ENCODE results near the gene CHRNA5.

The CHRNA5 gene

GRCh38 chr15:78640527-78641101 lies 75.3 kb downstream of the CHRNA5 start:
- DNase-seq (ENCODE audit: low spot score) = no peak

GRCh38 chr15:78641102-78641748 lies 75.9 kb downstream of the CHRNA5 start, which contains the start of gene CHRNB4:
Gene CHRNB4, minus strand, starts transcription at chr15:78641210. Its CDS starts 77 bp downstream, at chr15:78641133.
- DNase-seq (ENCODE audit: low spot score) = no peak

- no peak for DNase-seq (ENCODE audit: low spot score)
Measured at GRCh38 chr15:78641749-78642275, 76.5 kb downstream of the CHRNA5 start.

GRCh38 chr15:78642331-78642730 lies 77.0 kb downstream of the CHRNA5 start:
- DNase-seq (ENCODE audit: low spot score) = no peak
